Stimulated activated CD8-positive, alpha-beta memory T cell treated with anti-CD3 and anti-CD28 coated beads, Interleukin-7, amount 100 ng/mL, for 4 hours (primary cell): ENCODE measurements around the gene NAALAD2.
"Not testable (repeated sequence)": the region's sequence is repeated elsewhere in the genome, so short reads cannot be mapped to it uniquely, and the experiment has no call there.

Experiments
- DNase-seq, 2 donors: peaks; one replicate each; pipeline ENCODE4 v3.0.0-alpha.2; 2020; ENCODE audit warnings: low read depth in 2 of 2

The NAALAD2 gene

GRCh38 chr11:90134478-90135003 is at the start of gene NAALAD2:
Gene NAALAD2, plus strand, starts transcription at chr11:90134663. Its CDS starts 96 bp downstream, at chr11:90134759.
- no peak for DNase-seq

- not testable (repeated sequence) for DNase-seq
Measured at GRCh38 chr11:90085650-90086049, 48.8 kb upstream of the NAALAD2 start, which contains the start of gene UBTFL1. Gene UBTFL1, plus strand, starts transcription at chr11:90085950. Its CDS starts 0 bp downstream, at chr11:90085950.

GRCh38 chr11:90088731-90089130 is 45.7 kb upstream of the NAALAD2 start:
- not testable (repeated sequence) for DNase-seq

GRCh38 chr11:90095230-90095924 is 39.1 kb upstream of the NAALAD2 start:
- not testable (repeated sequence) for DNase-seq

- DNase-seq, result not testable (repeated sequence)
Measured at GRCh38 chr11:90098261-90098660, 36.2 kb upstream of the NAALAD2 start.

GRCh38 chr11:90100431-90100830 is 34.0 kb upstream of the NAALAD2 start:
- no peak for DNase-seq

- DNase-seq, result no peak
Measured at GRCh38 chr11:90113541-90113940, 20.9 kb upstream of the NAALAD2 start.

- no peak for DNase-seq
Measured at GRCh38 chr11:90120191-90120590, 14.3 kb upstream of the NAALAD2 start.

- DNase-seq, result no peak
Measured at GRCh38 chr11:90124371-90124770, 10.1 kb upstream of the NAALAD2 start.

- no peak for DNase-seq
Measured at GRCh38 chr11:90124946-90125345, 9.5 kb upstream of the NAALAD2 start.

- DNase-seq, result no peak
Measured at GRCh38 chr11:90133560-90134477, 644 bp upstream of the NAALAD2 start.

- DNase-seq, result no peak
Measured at GRCh38 chr11:90135016-90135415, 553 bp downstream of the NAALAD2 start.

GRCh38 chr11:90148900-90149299 is 14.4 kb downstream of the NAALAD2 start:
- DNase-seq, result no peak

GRCh38 chr11:90166982-90167573 is 32.6 kb downstream of the NAALAD2 start:
- not testable (repeated sequence) for DNase-seq

GRCh38 chr11:90167704-90168103 is 33.2 kb downstream of the NAALAD2 start:
- not testable (repeated sequence) for DNase-seq

- no peak for DNase-seq
Measured at GRCh38 chr11:90168571-90168970, 34.1 kb downstream of the NAALAD2 start.

GRCh38 chr11:90171359-90171758 is 36.9 kb downstream of the NAALAD2 start:
- DNase-seq, result no peak

GRCh38 chr11:90176069-90176468 is 41.6 kb downstream of the NAALAD2 start:
- no peak for DNase-seq

- no peak for DNase-seq
Measured at GRCh38 chr11:90178751-90179150, 44.3 kb downstream of the NAALAD2 start.

- no peak for DNase-seq
Measured at GRCh38 chr11:90179923-90180322, 45.5 kb downstream of the NAALAD2 start.

- DNase-seq, result no peak
Measured at GRCh38 chr11:90187839-90188238, 53.4 kb downstream of the NAALAD2 start.

GRCh38 chr11:90189011-90189410 is 54.5 kb downstream of the NAALAD2 start:
- no peak for DNase-seq
